HG02642 (cell line): ENCODE results near the gene TOGARAM2.
"Not testable (repeated sequence)": the region's sequence is repeated elsewhere in the genome, so short reads cannot be mapped to it uniquely, and the experiment has no call there.

ENCODE experiments used
- ATAC-seq: cut with Tn5 transposase; IDR thresholded peaks from one replicate; pipeline ENCODE4 v1.9.1; 2021; ENCODE audit warnings: mild to moderate bottlenecking; ENCODE audit not compliant: unreplicated experiment, poor library complexity

The TOGARAM2 gene

GRCh38 chr2:29066271-29066860 is 85.3 kb downstream of the TOGARAM2 start:
- ATAC-seq = no peak

DNA sequence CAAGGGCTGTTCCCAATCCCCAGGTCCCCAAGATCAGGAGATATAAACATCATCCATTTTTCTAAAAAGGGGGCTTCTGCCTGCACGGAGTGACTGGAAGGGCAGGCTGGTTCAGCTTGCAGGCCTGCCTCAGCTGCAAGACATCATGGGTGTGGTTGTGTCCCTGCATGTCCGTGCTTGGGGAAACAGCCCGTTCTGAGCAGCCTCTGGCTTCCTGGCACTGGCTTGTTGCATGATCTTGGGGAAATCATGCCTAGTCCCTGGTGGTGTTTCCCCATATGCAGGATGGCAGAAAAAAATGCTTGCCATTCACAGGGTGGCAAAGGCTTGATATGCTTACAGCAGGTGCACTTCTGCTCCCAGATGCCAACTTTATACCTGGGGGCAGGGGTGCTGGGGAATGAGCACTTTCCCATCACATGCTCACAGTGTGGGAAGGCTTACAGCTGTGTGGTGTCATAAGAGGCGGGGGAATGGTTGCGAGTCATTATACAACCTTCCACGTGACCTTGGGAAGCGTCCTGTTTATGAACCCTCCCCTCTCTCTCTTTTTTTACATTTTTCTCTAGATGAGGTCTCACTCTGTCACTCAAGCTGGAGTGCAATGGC is 86.0 kb downstream of the TOGARAM2 start:
- no peak for ATAC-seq

DNA sequence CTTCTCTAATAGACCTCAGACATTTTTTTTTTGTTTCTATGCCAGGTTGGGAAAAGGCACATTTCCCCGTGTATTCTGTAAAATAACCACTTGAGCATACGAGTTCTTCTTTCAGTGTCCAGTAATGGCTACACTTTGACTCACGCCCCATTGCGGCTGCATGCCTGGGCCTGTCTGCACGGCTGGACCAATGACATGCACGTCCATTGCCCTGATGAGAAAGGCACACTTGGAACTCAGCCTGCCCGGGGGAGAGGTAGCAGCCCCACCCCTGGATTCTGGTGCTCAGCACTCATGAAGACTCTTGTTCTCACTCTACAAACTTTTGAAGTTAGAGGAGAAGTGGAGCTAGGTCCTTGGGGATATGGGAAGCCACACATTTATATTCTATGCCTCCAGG is 87.4 kb downstream of the TOGARAM2 start:
- no peak for ATAC-seq

- ATAC-seq = no peak
These were observed 89.4 kb downstream of the TOGARAM2 start for GRCh38 chr2:29070526-29070925.

DNA sequence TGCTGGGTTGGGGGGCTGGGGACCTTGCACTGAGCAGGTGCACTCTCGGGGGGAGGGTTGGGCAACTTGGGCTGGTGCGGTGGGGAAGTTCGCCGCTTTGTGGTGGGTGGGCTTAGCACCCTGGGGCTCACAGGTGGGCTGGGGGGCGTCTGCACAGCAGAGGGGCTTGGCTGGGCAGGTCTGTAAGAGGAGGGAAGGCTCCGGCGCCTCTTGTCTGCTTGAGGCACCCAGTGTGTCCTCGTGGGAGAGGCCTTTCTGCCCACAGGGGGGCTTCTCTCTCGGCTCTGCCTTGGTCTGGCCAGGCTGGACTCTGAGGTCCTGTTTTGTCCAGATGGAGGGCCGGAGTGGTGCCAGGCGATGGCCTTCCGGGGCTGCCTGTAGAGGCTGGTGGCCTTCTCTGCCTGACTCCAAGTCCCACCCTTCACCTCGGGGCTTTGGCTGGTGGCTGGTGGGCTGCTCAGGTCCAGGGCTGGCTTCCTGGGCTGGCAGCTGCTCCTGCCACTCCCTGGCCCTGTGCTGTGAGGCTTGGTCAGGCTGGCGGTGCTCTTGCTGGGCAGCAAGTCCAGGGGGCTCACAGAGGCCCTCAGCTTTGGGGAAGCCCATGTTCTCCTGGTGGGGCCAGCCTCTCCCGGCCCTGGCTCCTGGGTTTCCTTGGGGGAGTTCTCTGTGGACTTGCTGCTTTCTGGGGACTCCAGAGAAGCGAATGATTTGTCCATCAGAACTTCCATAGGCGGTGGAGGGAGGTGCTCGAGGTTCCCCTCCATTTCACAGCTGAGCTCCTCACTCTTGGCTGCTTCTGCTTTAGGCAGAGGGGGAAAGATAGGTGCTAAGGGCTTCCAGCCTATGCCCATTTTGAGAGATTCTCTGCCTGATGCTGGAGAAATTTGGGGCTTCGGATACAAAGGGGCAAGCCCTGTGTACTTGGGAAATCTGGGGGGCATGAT is 90.2 kb downstream of the TOGARAM2 start:
- ATAC-seq = no peak

- no peak for ATAC-seq
These were observed 91.2 kb downstream of the TOGARAM2 start for GRCh38 chr2:29072251-29072650.

- ATAC-seq = no peak
These were observed 92.0 kb downstream of the TOGARAM2 start for GRCh38 chr2:29072971-29073725.

- ATAC-seq = no peak
These were observed 92.8 kb downstream of the TOGARAM2 start for GRCh38 chr2:29073933-29074332.

- ATAC-seq = no peak
These were observed 93.3 kb downstream of the TOGARAM2 start, which contains the start of gene PCARE for GRCh38 chr2:29074411-29074810. Gene PCARE, minus strand, starts transcription at chr2:29074523. Its CDS starts 262 bp downstream, at chr2:29074261.

- no peak for ATAC-seq
These were observed 95.0 kb downstream of the TOGARAM2 start for GRCh38 chr2:29075894-29076705.

GRCh38 chr2:29079887-29080286 is 98.8 kb downstream of the TOGARAM2 start:
- ATAC-seq = no peak

DNA sequence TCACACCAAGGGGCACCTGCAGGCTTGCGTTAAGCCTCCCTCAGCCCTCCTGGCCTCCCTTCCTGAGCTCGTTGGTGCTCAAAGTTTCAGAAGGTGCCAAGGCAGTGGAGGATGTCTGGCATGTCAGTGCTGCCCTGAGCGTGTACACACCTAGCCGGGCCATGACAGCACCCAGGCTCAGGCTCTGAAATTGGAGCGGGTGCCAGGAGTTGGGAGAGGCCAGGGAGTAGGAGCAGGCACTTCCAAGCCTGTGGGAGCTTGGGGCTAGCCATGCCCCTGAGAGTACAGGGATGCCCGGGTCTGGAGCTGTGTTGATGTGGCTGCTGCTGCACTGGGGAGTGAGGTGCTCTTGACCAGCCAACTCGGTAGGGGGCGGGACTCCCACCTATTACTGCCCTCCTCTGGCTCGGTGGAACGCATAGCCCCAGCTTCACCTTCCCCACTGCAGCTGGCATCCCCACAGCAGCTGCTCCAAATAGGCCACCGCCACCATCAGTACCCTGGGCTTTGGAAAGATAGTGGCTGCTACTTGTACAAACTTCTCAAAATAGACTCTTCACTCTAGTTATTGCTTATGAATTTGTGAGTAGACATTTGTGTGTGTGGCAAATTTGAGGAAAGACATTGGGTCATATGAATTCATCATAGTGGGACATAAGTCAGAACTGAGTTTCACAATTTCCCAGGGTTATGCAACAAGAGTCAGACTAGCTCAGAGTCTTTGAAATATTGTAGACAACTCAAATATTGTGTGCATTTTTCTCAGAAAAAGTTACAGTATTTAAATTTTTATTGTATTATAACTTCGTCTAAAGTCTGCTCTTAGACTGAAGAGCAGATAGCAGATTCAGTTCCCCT is 100.0 kb downstream of the TOGARAM2 start:
- no peak for ATAC-seq

GRCh38 chr2:29082804-29083495 is 101.9 kb downstream of the TOGARAM2 start:
- peak; percentile 47 for ATAC-seq

GRCh38 chr2:29084554-29084953 is 103.5 kb downstream of the TOGARAM2 start:
- no peak for ATAC-seq

GRCh38 chr2:29090311-29090710 is 109.2 kb downstream of the TOGARAM2 start:
- not testable (repeated sequence) for ATAC-seq

DNA sequence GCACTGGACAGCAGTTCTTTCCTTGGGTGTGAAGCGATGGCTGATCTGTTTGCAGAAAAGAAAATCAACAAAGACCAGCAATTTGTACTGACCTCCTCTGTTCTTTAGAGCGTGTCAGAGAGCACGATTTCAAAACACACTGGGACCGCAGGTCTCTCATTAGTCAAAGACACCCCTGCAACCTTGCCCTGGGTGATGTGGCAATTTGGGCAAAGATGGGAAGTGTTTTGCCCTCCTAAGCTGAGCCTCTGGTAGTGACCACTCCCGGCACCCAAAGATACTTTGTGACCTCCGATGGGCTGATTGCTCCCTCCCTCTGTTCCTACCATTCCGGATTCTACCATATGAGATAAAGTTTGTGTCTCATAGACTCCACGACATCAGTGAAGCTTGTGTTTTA is 115.9 kb downstream of the TOGARAM2 start:
- ATAC-seq = no peak

- ATAC-seq = no peak
These were observed 116.5 kb downstream of the TOGARAM2 start for GRCh38 chr2:29097569-29097968.

DNA sequence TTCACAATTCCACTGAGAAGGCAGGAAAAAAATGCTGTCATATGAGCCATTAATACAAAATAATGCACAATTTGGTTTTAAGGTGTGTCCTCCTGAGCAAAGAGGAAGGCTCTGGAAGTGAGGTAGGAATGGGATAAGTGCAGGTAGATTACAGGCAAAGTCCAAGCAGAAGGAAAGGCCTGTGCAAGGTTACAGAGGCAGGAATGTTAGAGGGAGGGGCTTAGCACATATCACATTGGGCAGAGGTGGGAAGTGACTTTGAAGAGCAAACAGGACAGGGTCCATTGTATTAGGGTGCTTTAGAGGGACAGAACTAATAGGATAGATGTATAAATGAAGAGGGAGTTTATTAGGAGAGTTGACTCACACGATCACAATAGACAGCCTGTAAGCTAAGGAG is 119.5 kb downstream of the TOGARAM2 start:
- ATAC-seq = no peak
